GM21786 (cell line): ENCODE data around the gene SPRY4.
"Not testable (repeated sequence)": the region's sequence is repeated elsewhere in the genome, so short reads cannot be mapped to it uniquely, and the experiment has no call there.

Experiments used
- ATAC-seq: cut with Tn5 transposase; IDR thresholded peaks from one replicate; pipeline ENCODE4 v1.9.1; 2021; ENCODE audit not compliant: unreplicated experiment

Gene SPRY4

GRCh38 chr5:142324871-142325724 lies at the start of gene SPRY4:
Gene SPRY4, minus strand, starts transcription at chr5:142325021. Its CDS starts 9,913 bp downstream, at chr5:142315108.
- peak; percentile 65 for ATAC-seq

GRCh38 chr5:142368529-142368928 lies 43.7 kb upstream of the SPRY4 start:
- ATAC-seq, result no peak

- ATAC-seq, result peak; percentile 41
Measured at GRCh38 chr5:142366007-142366406, 41.2 kb upstream of the SPRY4 start.

- ATAC-seq, result peak; percentile 70
Measured at GRCh38 chr5:142364251-142365145, 39.7 kb upstream of the SPRY4 start.

GRCh38 chr5:142363619-142363963 lies 38.8 kb upstream of the SPRY4 start:
- no peak for ATAC-seq

GRCh38 chr5:142362193-142362592 lies 37.4 kb upstream of the SPRY4 start:
- ATAC-seq, result not testable (repeated sequence)

- ATAC-seq, result no peak
Measured at GRCh38 chr5:142360607-142361120, 35.8 kb upstream of the SPRY4 start.

GRCh38 chr5:142360051-142360498 lies 35.3 kb upstream of the SPRY4 start:
- no peak for ATAC-seq

GRCh38 chr5:142358648-142359047 lies 33.8 kb upstream of the SPRY4 start:
- no peak for ATAC-seq

GRCh38 chr5:142358121-142358520 lies 33.3 kb upstream of the SPRY4 start:
- no peak for ATAC-seq

- no peak for ATAC-seq
Measured at GRCh38 chr5:142357469-142358090, 32.8 kb upstream of the SPRY4 start.

- ATAC-seq, result peak; percentile 91
Measured at GRCh38 chr5:142356716-142357468, 32.1 kb upstream of the SPRY4 start.

- ATAC-seq, result no peak
Measured at GRCh38 chr5:142356349-142356715, 31.5 kb upstream of the SPRY4 start.

GRCh38 chr5:142353071-142353472 lies 28.3 kb upstream of the SPRY4 start:
- ATAC-seq, result no peak

- no peak for ATAC-seq
Measured at GRCh38 chr5:142350021-142350420, 25.2 kb upstream of the SPRY4 start.

- no peak for ATAC-seq
Measured at GRCh38 chr5:142346706-142347105, 21.9 kb upstream of the SPRY4 start.

- ATAC-seq, result not testable (repeated sequence)
Measured at GRCh38 chr5:142344915-142345314, 20.1 kb upstream of the SPRY4 start.

- ATAC-seq, result no peak
Measured at GRCh38 chr5:142343531-142343930, 18.7 kb upstream of the SPRY4 start.

GRCh38 chr5:142342128-142342981 lies 17.5 kb upstream of the SPRY4 start:
- no peak for ATAC-seq

- ATAC-seq, result no peak
Measured at GRCh38 chr5:142339781-142340180, 15.0 kb upstream of the SPRY4 start.
